ENCODE results near the gene KLHDC8B.

GRCh38 chr3:49153349-49153912, 18.0 kb upstream of the KLHDC8B start:
- TF ChIP-seq CTCF (IDR thresholded peaks at IDR 0.05): no peak
- TF ChIP-seq POLR2AphosphoS5 (IDR thresholded peaks at IDR 0.05): no peak
- TF ChIP-seq POLR2A (IDR thresholded peaks at IDR 0.05): no peak

All from prostate gland (tissue), 2 donors.